GM18951 (cell line): ENCODE measurements around the gene TRIO.

ENCODE experiments used
- POLR2A ChIP-seq: IDR thresholded peaks from 4 replicates; pipeline ENCODE4 v1.6.1; 2011; ENCODE audit warnings: mild to moderate bottlenecking; ENCODE audit not compliant: insufficient read length, insufficient read depth; ENCODE audit errors: extremely low read depth
- in situ Hi-C: fragments of 300-500 bp; cut with MboI; formaldehyde crosslinking; loops from one replicate; pipeline ENCODE4 v1.12.0; 2022; ENCODE audit warnings: low sequenced_read_pairs, mixed read lengths, inconsistent platforms; ENCODE audit not compliant: unreplicated experiment

The TRIO gene

GRCh38 chr5:14267991-14268708 lies 125.0 kb downstream of the TRIO start:
- in situ Hi-C loops = loop anchor here (25.0 kb wide), 1 partner anchor 281 kb away; no protein-coding TSS in a partner anchor
- TF ChIP-seq POLR2A = no peak

- in situ Hi-C loops = loop anchor here (25.0 kb wide), 1 partner anchor 281 kb away; no protein-coding TSS in a partner anchor
- TF ChIP-seq POLR2A = no peak
Measured at GRCh38 chr5:14268738-14269137, 125.6 kb downstream of the TRIO start.

GRCh38 chr5:14269395-14269794 lies 126.3 kb downstream of the TRIO start:
- in situ Hi-C loops = loop anchor here (25.0 kb wide), 1 partner anchor 282 kb away; no protein-coding TSS in a partner anchor

GRCh38 chr5:14270209-14270702 lies 127.1 kb downstream of the TRIO start:
- in situ Hi-C loops = loop anchor here (25.0 kb wide), 1 partner anchor 283 kb away; no protein-coding TSS in a partner anchor
- TF ChIP-seq POLR2A = no peak

More at GRCh38 chr5:14269395-14269794, 126.3 kb downstream of the TRIO start:
- TF ChIP-seq POLR2A = no peak

GRCh38 chr5:14272548-14273205 lies 129.5 kb downstream of the TRIO start:
- in situ Hi-C loops = loop anchor here (25.0 kb wide), 1 partner anchor 285 kb away; no protein-coding TSS in a partner anchor
- TF ChIP-seq POLR2A = no peak

GRCh38 chr5:14273207-14273767 lies 130.1 kb downstream of the TRIO start:
- no peak for TF ChIP-seq POLR2A
- in situ Hi-C loops = loop anchor here (25.0 kb wide), 1 partner anchor 286 kb away; no protein-coding TSS in a partner anchor

GRCh38 chr5:14276380-14276779 lies 133.2 kb downstream of the TRIO start:
- in situ Hi-C loops = no loop called here
- no peak for TF ChIP-seq POLR2A

GRCh38 chr5:14277385-14278320 lies 134.5 kb downstream of the TRIO start:
- TF ChIP-seq POLR2A = no peak
- in situ Hi-C loops = no loop called here

- no peak for TF ChIP-seq POLR2A
- in situ Hi-C loops = no loop called here
Measured at GRCh38 chr5:14280294-14280854, 137.2 kb downstream of the TRIO start.

GRCh38 chr5:14281746-14282181 lies 138.6 kb downstream of the TRIO start:
- no peak for TF ChIP-seq POLR2A
- in situ Hi-C loops = no loop called here

GRCh38 chr5:14283139-14283538 lies 140.0 kb downstream of the TRIO start:
- in situ Hi-C loops = no loop called here
- no peak for TF ChIP-seq POLR2A
